HEK293T (cell line): ENCODE measurements around the gene EXOSC7.

ENCODE experiments used
- ARNT ChIP-seq: fragments of 450-650 bp; IDR thresholded peaks from 2 replicates; pipeline ENCODE4 v1.6.1; 2017; ENCODE audit warnings: mild to moderate bottlenecking
- BHLHE40 ChIP-seq: fragments of 450-650 bp; IDR thresholded peaks from 2 replicates; pipeline ENCODE4 v1.6.1; 2016; ENCODE audit warnings: mild to moderate bottlenecking, moderate library complexity, borderline replicate concordance
- ELF4 ChIP-seq: fragments of 450-650 bp; IDR thresholded peaks from 2 replicates; pipeline ENCODE4 v1.6.1; 2017; ENCODE audit warnings: antibody characterized with exemption
- FOXA1 ChIP-seq: fragments of 450-650 bp; IDR thresholded peaks from 2 replicates; pipeline ENCODE4 v1.6.1; 2016; ENCODE audit warnings: mild to moderate bottlenecking
- FOXK2 ChIP-seq: fragments of 450-650 bp; IDR thresholded peaks from 2 replicates; pipeline ENCODE4 v1.6.1; 2016; ENCODE audit warnings: mild to moderate bottlenecking
- FOXM1 ChIP-seq: fragments of 450-650 bp; IDR thresholded peaks from 2 replicates; pipeline ENCODE4 v1.6.1; 2017; ENCODE audit warnings: mild to moderate bottlenecking, borderline replicate concordance
- HDGF ChIP-seq: fragments of 450-650 bp; IDR thresholded peaks from 2 replicates; pipeline ENCODE4 v1.6.1; 2017; ENCODE audit warnings: antibody characterized with exemption, borderline replicate concordance
- L3MBTL2 ChIP-seq: fragments of 450-650 bp; conservative IDR thresholded peaks from 2 replicates; pipeline ENCODE4 v1.6.1; 2016; ENCODE audit warnings: mild to moderate bottlenecking
- LEF1 ChIP-seq: fragments of 450-650 bp; IDR thresholded peaks from 2 replicates; pipeline ENCODE4 v1.6.1; 2017; ENCODE audit warnings: mild to moderate bottlenecking, borderline replicate concordance
- NFRKB ChIP-seq: fragments of 450-650 bp; IDR thresholded peaks from 2 replicates; pipeline ENCODE4 v1.6.1; 2016; ENCODE audit warnings: mild to moderate bottlenecking, moderate library complexity
- PKNOX1 ChIP-seq: fragments of 450-650 bp; IDR thresholded peaks from 2 replicates; pipeline ENCODE4 v1.6.1; 2016
- SP1 ChIP-seq: fragments of 450-650 bp; IDR thresholded peaks from 2 replicates; pipeline ENCODE4 v1.6.1; 2017
- SUZ12 ChIP-seq: fragments of 450-650 bp; IDR thresholded peaks from 2 replicates; pipeline ENCODE4 v1.6.1; 2016; ENCODE audit warnings: mild to moderate bottlenecking
- TARDBP ChIP-seq: fragments of 450-650 bp; IDR thresholded peaks from 2 replicates; pipeline ENCODE4 v1.6.1; 2016

GRCh38 chr3:44970926-44971490 lies 5.0 kb upstream of the EXOSC7 start:
- TF ChIP-seq FOXK2 (no peak), TARDBP (no peak), HDGF (no peak), PKNOX1 (no peak), FOXM1 (no peak), NFRKB (no peak), FOXA1 (no peak), SP1 (no peak), SUZ12 (no peak), ELF4 (no peak), LEF1 (no peak), BHLHE40 (no peak), ARNT (no peak), L3MBTL2 (no peak)
